Measurements from ENCODE around the gene BCAN.

BCAN gene

GRCh38 chr1:156644640-156645039 is 2.7 kb downstream of the BCAN start:
- Mint-ChIP-seq H3K36me3 (ENCODE audit: low read depth) (no peaks in the 10 kb centered on the region), H3K9me3 (no peaks in the 10 kb centered on the region), H3K4me3 (no peak overlapping the region), H3K4me1 (peaks cover 11% of the 10 kb centered on the region), H3K27me3 (ENCODE audit: low read depth) (peaks cover 92% of the 10 kb centered on the region), H3K27ac (no peak overlapping the region)
- TF ChIP-seq, protein P1, sequence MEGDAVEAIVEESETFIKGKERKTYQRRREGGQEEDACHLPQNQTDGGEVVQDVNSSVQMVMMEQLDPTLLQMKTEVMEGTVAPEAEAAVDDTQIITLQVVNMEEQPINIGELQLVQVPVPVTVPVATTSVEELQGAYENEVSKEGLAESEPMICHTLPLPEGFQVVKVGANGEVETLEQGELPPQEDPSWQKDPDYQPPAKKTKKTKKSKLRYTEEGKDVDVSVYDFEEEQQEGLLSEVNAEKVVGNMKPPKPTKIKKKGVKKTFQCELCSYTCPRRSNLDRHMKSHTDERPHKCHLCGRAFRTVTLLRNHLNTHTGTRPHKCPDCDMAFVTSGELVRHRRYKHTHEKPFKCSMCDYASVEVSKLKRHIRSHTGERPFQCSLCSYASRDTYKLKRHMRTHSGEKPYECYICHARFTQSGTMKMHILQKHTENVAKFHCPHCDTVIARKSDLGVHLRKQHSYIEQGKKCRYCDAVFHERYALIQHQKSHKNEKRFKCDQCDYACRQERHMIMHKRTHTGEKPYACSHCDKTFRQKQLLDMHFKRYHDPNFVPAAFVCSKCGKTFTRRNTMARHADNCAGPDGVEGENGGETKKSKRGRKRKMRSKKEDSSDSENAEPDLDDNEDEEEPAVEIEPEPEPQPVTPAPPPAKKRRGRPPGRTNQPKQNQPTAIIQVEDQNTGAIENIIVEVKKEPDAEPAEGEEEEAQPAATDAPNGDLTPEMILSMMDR (IDR thresholded peaks at IDR 0.05; ENCODE audit: unreplicated experiment in 3 of 3): no peak

DNA sequence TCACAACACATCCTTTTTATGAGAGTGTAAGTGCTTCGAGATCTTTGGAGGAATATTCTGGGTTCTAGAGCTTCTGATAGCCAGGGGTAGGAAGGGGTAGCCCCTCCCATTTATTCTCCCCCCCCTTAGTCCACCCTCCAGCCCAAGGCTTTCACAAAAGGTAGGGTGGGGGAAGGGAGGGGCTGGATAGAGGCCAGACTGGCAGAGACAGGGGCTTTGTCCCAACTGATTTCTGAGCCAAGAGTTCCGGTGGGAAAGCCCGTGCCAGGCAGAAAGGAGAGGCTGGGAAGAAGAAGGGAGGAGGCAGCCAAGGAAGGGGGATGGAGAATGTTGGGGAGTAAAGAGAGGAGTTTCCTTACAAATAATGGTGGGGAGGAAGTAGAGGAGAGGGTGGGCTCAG is 3.1 kb downstream of the BCAN start:
- Mint-ChIP-seq H3K36me3 (ENCODE audit: low read depth) (no peaks in the 10 kb centered on the region), H3K9me3 (no peaks in the 10 kb centered on the region), H3K4me1 (peaks cover 6% of the 10 kb centered on the region), H3K4me3 (no peak overlapping the region), H3K27ac (no peak overlapping the region), H3K27me3 (ENCODE audit: low read depth) (peaks cover 91% of the 10 kb centered on the region)
- TF ChIP-seq, protein P1 (IDR thresholded peaks at IDR 0.05; ENCODE audit: unreplicated experiment in 3 of 3): no peak

- Mint-ChIP-seq H3K27me3 (ENCODE audit: low read depth) (peaks cover 91% of the 10 kb centered on the region), H3K27ac (no peak overlapping the region), H3K4me3 (no peak overlapping the region), H3K9me3 (no peaks in the 10 kb centered on the region), H3K36me3 (ENCODE audit: low read depth) (no peaks in the 10 kb centered on the region), H3K4me1 (peaks cover 6% of the 10 kb centered on the region)
- TF ChIP-seq, protein P1 (IDR thresholded peaks at IDR 0.05; ENCODE audit: unreplicated experiment in 3 of 3): no peak
Measured at GRCh38 chr1:156645666-156646065, 3.7 kb downstream of the BCAN start.

GRCh38 chr1:156646738-156647211 is 4.9 kb downstream of the BCAN start:
- Mint-ChIP-seq H3K9me3 (no peaks in the 10 kb centered on the region), H3K27me3 (ENCODE audit: low read depth) (peaks cover 91% of the 10 kb centered on the region), H3K4me1 (peaks cover under 1% of the 10 kb centered on the region), H3K27ac (no peak overlapping the region), H3K4me3 (no peak overlapping the region), H3K36me3 (ENCODE audit: low read depth) (no peaks in the 10 kb centered on the region)
- TF ChIP-seq, protein P1 (IDR thresholded peaks at IDR 0.05; ENCODE audit: unreplicated experiment in 3 of 3): no peak

GRCh38 chr1:156647351-156647750 is 5.4 kb downstream of the BCAN start:
- Mint-ChIP-seq H3K27me3 (ENCODE audit: low read depth) (peaks cover 94% of the 10 kb centered on the region), H3K27ac (no peak overlapping the region), H3K4me1 (no peaks in the 10 kb centered on the region), H3K36me3 (ENCODE audit: low read depth) (no peaks in the 10 kb centered on the region), H3K4me3 (no peak overlapping the region), H3K9me3 (no peaks in the 10 kb centered on the region)
- TF ChIP-seq, protein P1 (IDR thresholded peaks at IDR 0.05; ENCODE audit: unreplicated experiment in 3 of 3): no peak

GRCh38 chr1:156648496-156648895 is 6.6 kb downstream of the BCAN start:
- Mint-ChIP-seq H3K4me1 (no peaks in the 10 kb centered on the region), H3K9me3 (no peaks in the 10 kb centered on the region), H3K4me3 (no peak overlapping the region), H3K27me3 (ENCODE audit: low read depth) (peaks cover 90% of the 10 kb centered on the region), H3K27ac (no peak overlapping the region), H3K36me3 (ENCODE audit: low read depth) (no peaks in the 10 kb centered on the region)
- TF ChIP-seq, protein P1 (IDR thresholded peaks at IDR 0.05; ENCODE audit: unreplicated experiment in 3 of 3): no peak
